GM13977 (cell line): ENCODE data around the gene IL17A.

ENCODE experiments used
- DNase-seq: peaks from one replicate; pipeline ENCODE4 v3.0.0; 2012; ENCODE audit warnings: low spot score
- in situ Hi-C: fragments of 300-500 bp; cut with MboI; formaldehyde crosslinking; loops from one replicate; pipeline ENCODE4 v1.12.0; 2022; ENCODE audit warnings: low sequenced_read_pairs, low pct_unique_long_range_greater_than_20kb, mixed read lengths, inconsistent platforms; ENCODE audit not compliant: unreplicated experiment
- TF ChIP-seq, protein P1 (sequence below): IDR thresholded peaks from 2 replicates; pipeline ENCODE4 v1.5.1; 2012; ENCODE audit warnings: mild to moderate bottlenecking, control low read depth; ENCODE audit not compliant: insufficient read depth; ENCODE audit errors: extremely low read depth, missing control alignments

IL17A gene

DNA sequence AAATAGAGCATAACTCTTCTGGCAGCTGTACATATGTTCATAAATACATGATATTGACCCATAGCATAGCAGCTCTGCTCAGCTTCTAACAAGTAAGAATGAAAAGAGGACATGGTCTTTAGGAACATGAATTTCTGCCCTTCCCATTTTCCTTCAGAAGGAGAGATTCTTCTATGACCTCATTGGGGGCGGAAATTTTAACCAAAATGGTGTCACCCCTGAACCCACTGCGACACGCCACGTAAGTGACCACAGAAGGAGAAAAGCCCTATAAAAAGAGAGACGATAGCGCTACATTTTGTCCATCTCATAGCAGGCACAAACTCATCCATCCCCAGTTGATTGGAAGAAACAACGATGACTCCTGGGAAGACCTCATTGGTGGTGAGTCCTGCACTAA lies at the start of gene IL17A:
IL17A (plus strand) TSS at position 301 of the 400 bp plus-strand sequence; CDS start at position 358, 57 bp downstream.
- in situ Hi-C loops, result no loop called here
- no peak for DNase-seq
- TF ChIP-seq, protein P1, sequence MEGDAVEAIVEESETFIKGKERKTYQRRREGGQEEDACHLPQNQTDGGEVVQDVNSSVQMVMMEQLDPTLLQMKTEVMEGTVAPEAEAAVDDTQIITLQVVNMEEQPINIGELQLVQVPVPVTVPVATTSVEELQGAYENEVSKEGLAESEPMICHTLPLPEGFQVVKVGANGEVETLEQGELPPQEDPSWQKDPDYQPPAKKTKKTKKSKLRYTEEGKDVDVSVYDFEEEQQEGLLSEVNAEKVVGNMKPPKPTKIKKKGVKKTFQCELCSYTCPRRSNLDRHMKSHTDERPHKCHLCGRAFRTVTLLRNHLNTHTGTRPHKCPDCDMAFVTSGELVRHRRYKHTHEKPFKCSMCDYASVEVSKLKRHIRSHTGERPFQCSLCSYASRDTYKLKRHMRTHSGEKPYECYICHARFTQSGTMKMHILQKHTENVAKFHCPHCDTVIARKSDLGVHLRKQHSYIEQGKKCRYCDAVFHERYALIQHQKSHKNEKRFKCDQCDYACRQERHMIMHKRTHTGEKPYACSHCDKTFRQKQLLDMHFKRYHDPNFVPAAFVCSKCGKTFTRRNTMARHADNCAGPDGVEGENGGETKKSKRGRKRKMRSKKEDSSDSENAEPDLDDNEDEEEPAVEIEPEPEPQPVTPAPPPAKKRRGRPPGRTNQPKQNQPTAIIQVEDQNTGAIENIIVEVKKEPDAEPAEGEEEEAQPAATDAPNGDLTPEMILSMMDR, result no peak

DNA sequence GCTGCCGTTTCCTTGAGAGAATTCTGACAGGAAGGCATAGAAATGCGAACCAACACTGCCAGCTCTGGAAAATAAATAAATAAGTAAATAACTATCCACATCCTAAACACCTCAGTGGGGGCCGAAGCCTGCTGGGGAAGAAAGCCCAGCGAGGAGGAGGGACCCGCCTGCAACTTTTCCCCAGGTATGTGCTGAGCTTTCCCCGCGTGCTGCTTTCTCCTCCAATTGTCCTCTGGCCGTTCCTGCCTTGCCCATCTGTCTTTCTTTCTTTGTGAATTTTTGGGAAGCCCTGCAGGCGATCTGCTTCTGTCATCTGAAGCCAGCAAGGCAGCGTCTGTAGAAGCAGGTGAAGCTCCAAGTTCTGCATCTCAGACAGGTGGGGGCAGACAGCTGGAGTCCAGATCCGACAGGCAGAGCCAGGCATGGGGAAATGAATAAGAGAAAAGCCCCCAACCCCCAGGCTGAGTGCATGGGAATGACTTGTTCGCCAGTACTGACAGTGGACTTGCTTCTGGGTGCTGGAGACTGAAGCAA lies 49.2 kb upstream of the IL17A start:
- in situ Hi-C loops, result no loop called here
- TF ChIP-seq, protein P1, result no peak
- DNase-seq, result no peak

DNA sequence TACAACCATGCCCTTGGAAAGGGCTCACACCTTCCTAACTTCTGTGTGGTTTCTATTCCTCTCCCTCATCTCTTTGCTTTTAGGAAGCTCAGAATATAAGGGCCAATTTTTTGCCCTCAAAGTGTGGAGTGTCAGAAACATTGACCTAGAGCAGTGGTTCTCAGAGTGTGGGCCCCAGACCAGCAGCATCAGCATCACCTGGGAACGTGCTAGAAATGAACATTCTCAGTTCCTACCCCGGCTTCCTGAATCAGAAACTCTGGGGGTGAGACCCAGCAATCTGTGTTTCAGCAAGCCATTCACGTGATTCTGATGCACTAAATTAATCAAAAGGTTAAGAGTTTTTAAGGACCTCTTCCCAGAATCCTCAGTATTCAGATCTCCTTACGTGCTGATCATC lies 47.9 kb upstream of the IL17A start:
- DNase-seq, result no peak
- TF ChIP-seq, protein P1, result no peak
- in situ Hi-C loops, result no loop called here

DNA sequence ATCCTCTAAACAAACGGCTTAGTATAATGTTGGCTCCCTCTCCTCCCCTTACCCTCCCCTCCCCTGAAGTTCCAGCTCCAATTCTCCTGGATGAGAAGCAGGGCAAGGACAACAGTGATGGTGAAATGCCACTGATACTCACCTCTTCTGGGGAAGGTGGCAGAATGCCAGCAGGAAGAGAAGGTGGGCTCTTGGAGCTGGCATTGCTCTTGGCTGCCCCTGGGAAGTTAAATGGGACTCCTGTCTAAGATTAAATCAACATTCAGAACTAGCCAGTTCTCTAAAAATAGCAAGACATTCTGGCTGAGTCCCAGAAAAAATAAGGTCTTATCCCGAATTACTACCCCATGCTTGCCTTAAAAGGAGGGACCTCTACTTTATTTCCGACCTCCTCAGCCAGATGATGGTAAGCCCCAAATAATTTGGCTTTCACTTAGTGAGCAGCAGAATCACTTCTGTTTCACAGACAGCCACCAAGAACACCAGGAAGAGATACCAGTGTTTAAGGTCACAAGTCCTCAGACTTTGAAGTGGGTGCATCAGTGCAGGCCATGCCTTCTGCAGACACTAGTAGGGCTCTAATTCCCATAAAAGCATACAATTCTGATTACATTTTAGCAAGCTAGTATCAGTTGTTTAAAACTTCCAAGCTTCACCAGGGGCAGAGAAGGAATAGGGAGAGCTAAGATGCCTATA lies 46.0 kb upstream of the IL17A start:
- DNase-seq, result no peak

DNA sequence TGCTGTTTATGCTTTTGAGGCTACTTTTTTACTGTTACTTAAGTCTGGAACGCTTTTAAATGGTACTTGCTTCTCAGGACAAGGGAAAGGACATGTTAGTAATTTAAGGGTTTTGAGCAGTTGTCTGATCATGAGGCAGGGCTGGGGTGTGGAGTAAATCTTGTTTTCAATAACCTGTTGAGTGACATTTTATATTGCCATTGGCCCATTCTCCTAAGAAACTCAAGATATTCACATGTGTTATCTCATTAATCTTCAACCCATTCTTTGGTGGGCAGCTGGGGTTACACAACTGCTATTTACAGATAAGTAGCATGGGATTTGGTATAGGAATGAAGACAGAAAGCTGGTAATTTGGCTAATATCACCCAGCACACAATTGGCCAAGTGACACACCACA lies 44.6 kb upstream of the IL17A start:
- DNase-seq, result no peak
- in situ Hi-C loops, result no loop called here
- TF ChIP-seq, protein P1, result no peak

More for the DNA sequence above, 46.0 kb upstream of the IL17A start:
- TF ChIP-seq, protein P1, result no peak
- in situ Hi-C loops, result no loop called here

DNA sequence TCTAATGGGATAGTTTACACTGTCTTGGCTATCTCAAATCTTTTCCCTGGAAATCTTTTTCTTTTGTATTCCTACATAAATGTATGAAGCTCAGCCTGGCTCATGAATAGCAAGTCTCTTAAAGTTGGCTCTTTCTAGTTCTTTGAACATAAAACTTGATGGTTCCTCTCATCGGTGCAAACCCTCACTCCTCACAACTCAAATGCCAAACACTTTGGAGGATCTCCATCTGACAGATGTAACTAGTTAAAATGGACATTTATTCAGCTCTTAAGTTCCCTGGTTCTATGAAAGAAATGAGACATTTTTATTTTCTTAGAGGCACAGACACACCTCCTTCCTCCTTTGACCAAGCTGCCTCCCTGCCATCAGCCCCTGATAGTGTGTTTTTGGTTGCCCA lies 43.6 kb upstream of the IL17A start:
- no peak for DNase-seq

More for the DNA sequence above, 43.6 kb upstream of the IL17A start:
- TF ChIP-seq, protein P1, result no peak
- in situ Hi-C loops, result no loop called here
